Kidney tubule cell (primary cell): ENCODE measurements around the gene TBL3.

ENCODE experiments used
- DNase-seq: peaks from one replicate; pipeline ENCODE4 v3.0.0-alpha.2; 2018; ENCODE audit warnings: low spot score

TBL3 gene

GRCh38 chr16:1982991-1983543 lies 11.2 kb downstream of the TBL3 start:
- no peak for DNase-seq

GRCh38 chr16:1983544-1984346 lies 11.9 kb downstream of the TBL3 start, which contains the start of gene GFER:
TSS of gene GFER (plus strand) at chr16:1984193. CDS start at chr16:1984219, 26 bp downstream.
- peak; percentile 94 for DNase-seq

GRCh38 chr16:1984347-1985225 lies 12.7 kb downstream of the TBL3 start:
- DNase-seq: no peak

GRCh38 chr16:1985466-1986150 lies 13.8 kb downstream of the TBL3 start:
- DNase-seq: no peak

- no peak for DNase-seq
Measured at GRCh38 chr16:1987198-1987597, 15.3 kb downstream of the TBL3 start.

- no peak for DNase-seq
Measured at GRCh38 chr16:1989209-1990100, 17.6 kb downstream of the TBL3 start, which contains the start of gene SYNGR3. TSS of gene SYNGR3 (plus strand) at chr16:1989970. CDS start at chr16:1990103, 133 bp downstream.

- DNase-seq: no peak
Measured at GRCh38 chr16:1990101-1990350, 18.2 kb downstream of the TBL3 start.

- DNase-seq: no peak
Measured at GRCh38 chr16:1990351-1991134, 18.7 kb downstream of the TBL3 start.

GRCh38 chr16:1991135-1991551 lies 19.3 kb downstream of the TBL3 start:
- peak; percentile 31 for DNase-seq

GRCh38 chr16:1991588-1991947 lies 19.7 kb downstream of the TBL3 start:
- no peak for DNase-seq

GRCh38 chr16:1991948-1992703 lies 20.3 kb downstream of the TBL3 start:
- peak; percentile 87 for DNase-seq

GRCh38 chr16:1992704-1993317 lies 21.0 kb downstream of the TBL3 start:
- no peak for DNase-seq

GRCh38 chr16:1993731-1994131 lies 21.9 kb downstream of the TBL3 start:
- DNase-seq: peak; percentile 90

- no peak for DNase-seq
Measured at GRCh38 chr16:1997494-1998359, 25.9 kb downstream of the TBL3 start.

- DNase-seq: no peak
Measured at GRCh38 chr16:1998360-1998835, 26.5 kb downstream of the TBL3 start.

GRCh38 chr16:1998852-1999801 lies 27.3 kb downstream of the TBL3 start:
- DNase-seq: no peak
